Measurements from ENCODE around the gene MPV17L2. TPM values are rescaled to one million over a fixed set of nuclear protein-coding genes. Genes with fewer than 3 reads are reported as not detected.

The MPV17L2 gene
- total and polyA plus RNA-seq, 8 donors, result 4.9 to 14.8 (median 7.3) TPM

DNA sequence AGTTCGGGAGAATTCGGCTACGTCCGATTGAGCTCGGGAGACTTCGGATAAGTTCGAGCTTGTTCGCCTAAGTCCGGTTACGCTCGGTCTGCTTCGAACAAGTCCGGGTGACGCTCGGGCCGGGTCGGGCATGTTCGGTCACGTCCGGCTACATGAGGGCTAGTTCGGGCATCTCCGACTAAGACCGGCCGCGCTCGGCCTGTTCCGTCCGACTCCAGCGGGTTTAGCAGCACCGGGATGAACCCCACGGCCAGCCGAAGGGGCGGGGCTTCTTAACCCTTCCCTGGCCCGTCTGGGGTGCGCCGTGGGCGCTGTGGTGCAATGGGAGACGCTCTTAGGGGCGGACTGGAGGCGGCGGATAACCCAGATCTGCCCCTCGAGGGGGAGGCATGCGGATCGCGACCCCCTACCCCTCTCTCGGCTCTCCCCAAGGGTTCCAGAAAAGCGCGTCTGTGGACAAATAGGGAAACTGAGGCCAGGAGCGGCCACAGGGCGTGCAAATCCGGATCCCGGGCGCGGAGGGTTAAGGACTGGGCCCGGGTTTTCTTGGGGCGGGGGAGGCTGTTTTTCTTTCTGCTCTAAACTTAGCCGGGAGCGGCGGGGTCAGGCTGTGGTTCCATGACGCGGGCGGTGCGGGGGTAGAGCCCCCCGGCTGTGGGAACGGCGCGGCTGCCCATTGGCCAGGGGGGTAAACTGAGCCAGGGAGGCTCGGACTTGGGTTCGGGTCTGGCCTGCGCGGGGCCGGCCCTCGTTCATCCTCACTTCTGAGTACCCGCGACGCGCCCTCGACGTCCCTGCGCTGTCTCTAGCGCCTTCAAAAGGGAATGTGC, 31.7 kb downstream of the MPV17L2 start:
- Histone ChIP-seq H3K4me1 (peaks cover 7 to 18% of the 10 kb centered on the region in 2 donors), H3K4me3 (peak overlapping the region; percentile 34 to 49), H3K9me3 (no peaks in the 10 kb centered on the region), H3K27ac (peak overlapping the region in 1 of 2 donors; percentile 4), H3K27me3 (peaks cover 6 to 96% of the 10 kb centered on the region in 2 donors), H3K36me3 (no peaks in the 10 kb centered on the region)
- DNase-seq (peak; percentile 93 to 98 (median 95)), ATAC-seq (peak; percentile 99)
- TF ChIP-seq, protein P1, sequence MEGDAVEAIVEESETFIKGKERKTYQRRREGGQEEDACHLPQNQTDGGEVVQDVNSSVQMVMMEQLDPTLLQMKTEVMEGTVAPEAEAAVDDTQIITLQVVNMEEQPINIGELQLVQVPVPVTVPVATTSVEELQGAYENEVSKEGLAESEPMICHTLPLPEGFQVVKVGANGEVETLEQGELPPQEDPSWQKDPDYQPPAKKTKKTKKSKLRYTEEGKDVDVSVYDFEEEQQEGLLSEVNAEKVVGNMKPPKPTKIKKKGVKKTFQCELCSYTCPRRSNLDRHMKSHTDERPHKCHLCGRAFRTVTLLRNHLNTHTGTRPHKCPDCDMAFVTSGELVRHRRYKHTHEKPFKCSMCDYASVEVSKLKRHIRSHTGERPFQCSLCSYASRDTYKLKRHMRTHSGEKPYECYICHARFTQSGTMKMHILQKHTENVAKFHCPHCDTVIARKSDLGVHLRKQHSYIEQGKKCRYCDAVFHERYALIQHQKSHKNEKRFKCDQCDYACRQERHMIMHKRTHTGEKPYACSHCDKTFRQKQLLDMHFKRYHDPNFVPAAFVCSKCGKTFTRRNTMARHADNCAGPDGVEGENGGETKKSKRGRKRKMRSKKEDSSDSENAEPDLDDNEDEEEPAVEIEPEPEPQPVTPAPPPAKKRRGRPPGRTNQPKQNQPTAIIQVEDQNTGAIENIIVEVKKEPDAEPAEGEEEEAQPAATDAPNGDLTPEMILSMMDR (IDR thresholded peaks at IDR 0.05), result no peak
- intact Hi-C loops (cut with DNase I), result no loop called here

DNA sequence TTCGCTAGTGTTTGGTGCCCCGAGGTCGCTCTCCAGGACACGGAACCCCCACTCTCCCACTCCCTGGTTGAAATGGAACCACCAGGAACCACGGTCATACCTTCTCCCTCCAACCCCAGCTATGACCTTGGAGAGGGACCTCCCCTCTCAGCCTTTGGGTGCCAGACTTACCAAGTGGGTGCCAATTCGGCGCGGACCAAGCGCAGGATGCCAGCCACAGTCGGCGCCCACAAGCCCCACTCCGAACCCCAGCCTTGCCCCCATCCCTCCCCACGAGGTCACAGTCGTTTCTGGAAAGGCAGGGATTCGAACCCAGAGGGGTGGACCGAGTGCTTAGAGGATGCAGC, 32.3 kb downstream of the MPV17L2 start:
- H3K4me1 ChIP-seq, result peaks cover 7 to 18% of the 10 kb centered on the region in 2 donors
- ATAC-seq, result no peak
- H3K27me3 ChIP-seq, result peaks cover 6 to 96% of the 10 kb centered on the region in 2 donors
- no peak overlapping the region for H3K27ac ChIP-seq
- no peaks in the 10 kb centered on the region for H3K36me3 ChIP-seq
- intact Hi-C loops (cut with DNase I), result no loop called here
- no peak overlapping the region for H3K4me3 ChIP-seq
- TF ChIP-seq, protein P1 (IDR thresholded peaks at IDR 0.05), result no peak
- DNase-seq, result no peak
- H3K9me3 ChIP-seq, result no peaks in the 10 kb centered on the region

DNA sequence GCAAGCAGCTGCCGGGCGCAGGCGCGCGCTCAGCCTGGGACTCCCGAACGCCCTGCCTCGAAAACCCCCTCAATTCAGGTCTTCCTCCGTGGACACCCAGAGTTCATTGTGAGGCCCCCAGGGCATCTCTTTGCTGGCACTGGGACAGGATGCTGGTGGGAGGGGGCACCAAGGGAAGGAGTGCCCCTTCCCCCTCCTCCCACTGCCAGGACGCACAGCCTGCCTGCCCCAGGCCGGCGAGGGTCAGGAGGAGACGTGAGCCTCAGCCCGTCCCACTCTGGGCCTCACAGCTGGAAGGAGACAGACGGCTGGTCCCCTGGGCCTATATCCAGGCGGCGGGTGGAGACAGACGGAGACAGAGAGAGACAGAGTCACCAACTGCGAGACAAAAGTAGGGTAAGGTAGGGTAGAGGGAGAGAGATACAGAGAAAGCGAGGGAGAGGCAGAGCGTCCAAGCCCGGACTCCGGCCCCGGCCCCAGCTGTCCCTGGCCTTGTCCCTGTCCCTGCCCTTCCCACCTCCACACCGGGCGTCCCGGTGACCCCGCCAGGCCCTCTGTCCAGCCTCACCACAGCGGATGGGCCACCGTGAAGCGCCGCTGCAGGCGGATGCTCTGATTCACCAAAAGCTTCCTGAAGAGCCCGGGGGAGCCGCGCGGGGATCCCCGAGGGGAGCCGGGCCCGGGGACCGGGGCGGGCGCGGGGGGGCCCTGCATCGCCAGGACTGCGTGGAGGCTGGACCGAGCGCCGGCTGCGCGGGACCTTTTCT, 32.9 kb downstream of the MPV17L2 start, which contains the start of gene PDE4C:
TSS of gene PDE4C (minus strand) at position 737 of the 767 bp plus-strand sequence. CDS start at position 714, 23 bp downstream.
- Histone ChIP-seq H3K27ac (no peak within 1 kb of the TSS), H3K36me3 (no peaks in the 10 kb centered on the region), H3K9me3 (no peaks in the 10 kb centered on the region), H3K4me3 (no peak within 1 kb of the TSS), H3K27me3 (peaks cover 6 to 96% of the 10 kb centered on the region in 2 donors), H3K4me1 (peaks cover 7 to 18% of the 10 kb centered on the region in 2 donors)
- TF ChIP-seq, protein P1 (IDR thresholded peaks at IDR 0.05), result no peak
- ATAC-seq (no peak), DNase-seq (peak in 2 of 4 donors; percentile 46 to 79)
- intact Hi-C loops (cut with DNase I), result no loop called here

DNA sequence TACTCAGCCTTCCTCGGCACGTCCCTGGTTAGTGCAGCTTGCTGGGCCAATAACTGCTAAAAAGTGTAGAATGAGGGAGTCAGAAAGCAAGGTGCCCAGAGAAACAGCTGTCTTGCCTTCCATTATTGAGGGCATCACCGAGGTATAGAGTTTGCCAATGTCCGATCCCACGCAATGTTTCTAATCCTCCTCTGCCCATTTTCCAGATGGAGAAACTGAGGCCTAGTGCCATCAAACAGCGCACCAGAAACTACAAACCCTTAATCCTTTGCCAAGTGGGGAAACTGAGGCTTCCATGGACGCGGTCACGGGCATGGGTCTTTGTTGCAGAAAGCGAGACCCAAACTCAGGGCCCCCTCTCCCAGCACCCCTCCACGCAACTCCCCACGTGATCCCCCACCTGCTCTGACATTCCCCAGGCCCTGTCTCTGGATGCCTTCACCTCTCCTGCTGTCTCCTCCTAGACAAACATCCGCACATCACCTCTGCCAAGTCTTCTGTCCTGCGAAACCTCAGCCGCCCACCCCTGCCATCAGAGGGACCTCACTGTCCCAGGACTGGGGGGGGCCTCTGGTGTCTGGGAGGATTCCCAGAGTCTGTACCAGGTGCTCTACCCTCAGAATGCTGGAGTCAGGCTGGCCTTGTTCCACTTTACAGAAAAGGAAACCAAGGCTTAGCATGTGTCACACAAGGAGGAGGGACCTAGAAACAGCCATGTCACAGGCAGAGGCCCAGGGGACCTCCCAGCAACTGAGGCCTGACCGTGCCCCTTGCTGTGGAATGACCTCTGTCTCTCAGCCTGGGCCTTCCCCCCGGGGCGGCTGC, 34.1 kb downstream of the MPV17L2 start:
- ATAC-seq (no peak), DNase-seq (no peak)
- Histone ChIP-seq H3K4me3 (no peak overlapping the region), H3K27ac (no peak overlapping the region), H3K27me3 (peaks cover 6 to 96% of the 10 kb centered on the region in 2 donors), H3K36me3 (no peaks in the 10 kb centered on the region), H3K9me3 (no peaks in the 10 kb centered on the region), H3K4me1 (peaks cover 7 to 18% of the 10 kb centered on the region in 2 donors)
- intact Hi-C loops (cut with DNase I), result no loop called here
- TF ChIP-seq, protein P1 (IDR thresholded peaks at IDR 0.05), result no peak

Data from left lung (tissue), 10 donors.